GM06990 (cell line): Measurements from ENCODE around the gene ACADS.

Experiments
- DNase-seq: peaks from one replicate; pipeline ENCODE4 v3.0.0-alpha.2; 2011; ENCODE audit not compliant: insufficient read length; ENCODE audit errors: extremely low read depth
- H3K27me3 ChIP-seq: replicated peaks from 2 replicates; pipeline ENCODE4 v1.6.0; 2011; ENCODE audit warnings: low read length; ENCODE audit not compliant: control insufficient read depth, insufficient read depth
- H3K36me3 ChIP-seq: 2 replicates; pipeline ENCODE4 v1.5.1; 2011; ENCODE audit warnings: low read length; ENCODE audit not compliant: control insufficient read depth, insufficient read depth
- H3K4me3 ChIP-seq: replicated peaks from 2 replicates; pipeline ENCODE4 v1.5.1; 2011; ENCODE audit warnings: low read depth, mild to moderate bottlenecking, control low read depth, low read length
- TF ChIP-seq, protein P1 (sequence below): IDR thresholded peaks from 2 replicates; pipeline ENCODE4 v1.5.1; 2011; ENCODE audit warnings: low read length, control low read depth, mild to moderate bottlenecking, inconsistent platforms; ENCODE audit not compliant: insufficient read depth, poor library complexity, severe bottlenecking

Gene ACADS

DNA sequence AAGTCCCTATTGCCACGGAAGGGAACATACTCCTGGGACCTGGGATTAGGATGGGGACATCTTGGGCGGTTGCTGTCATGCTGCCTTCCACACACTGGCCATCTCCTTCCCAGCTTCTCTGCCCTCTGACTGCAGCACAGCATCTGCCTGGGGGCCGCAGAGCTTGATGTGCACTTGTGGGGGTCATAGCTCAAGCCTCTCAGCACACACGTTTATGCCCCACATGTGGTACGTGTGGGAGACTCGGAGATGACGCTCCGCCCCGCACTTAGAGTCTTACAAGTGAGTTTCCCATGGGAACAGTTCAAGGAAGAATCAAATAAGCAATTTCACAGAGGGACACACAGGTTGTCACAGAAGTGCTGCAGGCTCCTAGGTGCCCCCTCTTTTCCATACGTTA is 8.6 kb downstream of the ACADS start:
- no peak for DNase-seq
- TF ChIP-seq, protein P1, sequence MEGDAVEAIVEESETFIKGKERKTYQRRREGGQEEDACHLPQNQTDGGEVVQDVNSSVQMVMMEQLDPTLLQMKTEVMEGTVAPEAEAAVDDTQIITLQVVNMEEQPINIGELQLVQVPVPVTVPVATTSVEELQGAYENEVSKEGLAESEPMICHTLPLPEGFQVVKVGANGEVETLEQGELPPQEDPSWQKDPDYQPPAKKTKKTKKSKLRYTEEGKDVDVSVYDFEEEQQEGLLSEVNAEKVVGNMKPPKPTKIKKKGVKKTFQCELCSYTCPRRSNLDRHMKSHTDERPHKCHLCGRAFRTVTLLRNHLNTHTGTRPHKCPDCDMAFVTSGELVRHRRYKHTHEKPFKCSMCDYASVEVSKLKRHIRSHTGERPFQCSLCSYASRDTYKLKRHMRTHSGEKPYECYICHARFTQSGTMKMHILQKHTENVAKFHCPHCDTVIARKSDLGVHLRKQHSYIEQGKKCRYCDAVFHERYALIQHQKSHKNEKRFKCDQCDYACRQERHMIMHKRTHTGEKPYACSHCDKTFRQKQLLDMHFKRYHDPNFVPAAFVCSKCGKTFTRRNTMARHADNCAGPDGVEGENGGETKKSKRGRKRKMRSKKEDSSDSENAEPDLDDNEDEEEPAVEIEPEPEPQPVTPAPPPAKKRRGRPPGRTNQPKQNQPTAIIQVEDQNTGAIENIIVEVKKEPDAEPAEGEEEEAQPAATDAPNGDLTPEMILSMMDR: no peak
- H3K27me3 ChIP-seq: no peaks in the 10 kb centered on the region
- peaks cover 2% of the 10 kb centered on the region for H3K36me3 ChIP-seq
- H3K4me3 ChIP-seq: no peak overlapping the region

GRCh38 chr12:120735181-120735580 is 9.6 kb downstream of the ACADS start:
- DNase-seq: no peak
- TF ChIP-seq, protein P1: no peak
- H3K4me3 ChIP-seq: no peak overlapping the region
- H3K27me3 ChIP-seq: no peaks in the 10 kb centered on the region
- peaks cover 2% of the 10 kb centered on the region for H3K36me3 ChIP-seq

GRCh38 chr12:120736404-120737331 is 11.0 kb downstream of the ACADS start:
- Histone ChIP-seq H3K36me3 (no peaks in the 10 kb centered on the region; the same call in 1 of the 2 replicates), H3K4me3 (no peak overlapping the region), H3K27me3 (no peaks in the 10 kb centered on the region)
- TF ChIP-seq, protein P1: no peak
- DNase-seq: no peak

- Histone ChIP-seq H3K36me3 (no peaks in the 10 kb centered on the region; the same call in 1 of the 2 replicates), H3K4me3 (no peak overlapping the region), H3K27me3 (no peaks in the 10 kb centered on the region)
- TF ChIP-seq, protein P1: peak; percentile 37
- DNase-seq: no peak
These were observed 12.1 kb downstream of the ACADS start for GRCh38 chr12:120737557-120738251.

DNA sequence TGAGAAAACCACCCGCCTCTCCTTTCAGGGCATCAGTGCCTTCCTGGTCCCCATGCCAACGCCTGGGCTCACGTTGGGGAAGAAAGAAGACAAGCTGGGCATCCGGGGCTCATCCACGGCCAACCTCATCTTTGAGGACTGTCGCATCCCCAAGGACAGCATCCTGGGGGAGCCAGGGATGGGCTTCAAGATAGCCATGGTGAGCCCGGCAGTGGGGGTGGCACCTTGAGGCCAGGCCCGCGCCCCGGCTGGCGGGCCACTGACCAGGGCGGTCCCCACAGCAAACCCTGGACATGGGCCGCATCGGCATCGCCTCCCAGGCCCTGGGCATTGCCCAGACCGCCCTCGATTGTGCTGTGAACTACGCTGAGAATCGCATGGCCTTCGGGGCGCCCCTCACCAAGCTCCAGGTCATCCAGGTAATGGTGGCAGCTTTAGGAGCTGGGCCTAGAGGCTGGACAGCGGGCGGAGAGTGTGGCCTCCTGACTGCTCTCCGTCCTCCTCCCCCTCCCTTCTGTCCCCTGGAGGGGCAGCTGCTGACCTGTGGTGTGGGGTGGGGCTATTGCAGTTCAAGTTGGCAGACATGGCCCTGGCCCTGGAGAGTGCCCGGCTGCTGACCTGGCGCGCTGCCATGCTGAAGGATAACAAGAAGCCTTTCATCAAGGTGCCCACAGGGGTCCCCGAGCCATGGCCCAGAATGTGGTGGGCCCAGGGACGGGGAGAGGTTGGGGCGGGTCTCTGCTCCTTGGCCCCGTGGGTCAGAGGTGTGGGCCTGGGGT is 12.8 kb downstream of the ACADS start:
- TF ChIP-seq, protein P1: no peak
- no peak overlapping the region for H3K4me3 ChIP-seq
- DNase-seq: no peak
- no peaks in the 10 kb centered on the region for H3K27me3 ChIP-seq
- H3K36me3 ChIP-seq: no peaks in the 10 kb centered on the region; the same call in 1 of the 2 replicates
